ENCODE results near the gene UACA. TPM values are rescaled to one million over a fixed set of nuclear protein-coding genes. Genes with fewer than 3 reads are reported as not detected.

Gene UACA
- total RNA-seq, 4 donors from 2014 or later = 63.9 to 119 (median 92.4) TPM

DNA sequence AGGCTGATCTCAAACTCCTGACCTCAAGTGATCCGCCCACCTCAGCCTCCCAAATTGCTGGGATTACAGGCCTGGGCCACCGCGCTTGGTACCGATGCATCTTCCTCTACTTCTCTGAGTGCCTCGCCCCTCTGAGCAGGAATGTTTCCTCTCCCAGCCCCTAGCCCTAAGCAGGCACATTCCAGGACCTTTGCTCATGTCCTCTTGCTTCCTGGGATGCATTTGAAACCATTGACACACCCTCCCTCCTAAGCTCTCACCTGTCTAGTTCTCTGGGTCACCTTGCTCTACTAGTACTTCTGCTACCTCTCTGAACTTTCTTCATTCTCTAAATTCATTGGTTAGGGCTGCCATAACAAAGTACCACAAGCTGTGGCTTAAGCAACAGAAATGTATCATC, 17.9 kb upstream of the UACA start:
- no peaks in the 10 kb centered on the region for H3K36me3 ChIP-seq
- H3K4me1 ChIP-seq = no peaks in the 10 kb centered on the region
- no peak overlapping the region for H3K27ac ChIP-seq
- H3K4me3 ChIP-seq (replicated peaks in 1 of 3) = no peak overlapping the region
- intact Hi-C loops (cut with DNase I) = no loop called here
- TF ChIP-seq, protein P1, sequence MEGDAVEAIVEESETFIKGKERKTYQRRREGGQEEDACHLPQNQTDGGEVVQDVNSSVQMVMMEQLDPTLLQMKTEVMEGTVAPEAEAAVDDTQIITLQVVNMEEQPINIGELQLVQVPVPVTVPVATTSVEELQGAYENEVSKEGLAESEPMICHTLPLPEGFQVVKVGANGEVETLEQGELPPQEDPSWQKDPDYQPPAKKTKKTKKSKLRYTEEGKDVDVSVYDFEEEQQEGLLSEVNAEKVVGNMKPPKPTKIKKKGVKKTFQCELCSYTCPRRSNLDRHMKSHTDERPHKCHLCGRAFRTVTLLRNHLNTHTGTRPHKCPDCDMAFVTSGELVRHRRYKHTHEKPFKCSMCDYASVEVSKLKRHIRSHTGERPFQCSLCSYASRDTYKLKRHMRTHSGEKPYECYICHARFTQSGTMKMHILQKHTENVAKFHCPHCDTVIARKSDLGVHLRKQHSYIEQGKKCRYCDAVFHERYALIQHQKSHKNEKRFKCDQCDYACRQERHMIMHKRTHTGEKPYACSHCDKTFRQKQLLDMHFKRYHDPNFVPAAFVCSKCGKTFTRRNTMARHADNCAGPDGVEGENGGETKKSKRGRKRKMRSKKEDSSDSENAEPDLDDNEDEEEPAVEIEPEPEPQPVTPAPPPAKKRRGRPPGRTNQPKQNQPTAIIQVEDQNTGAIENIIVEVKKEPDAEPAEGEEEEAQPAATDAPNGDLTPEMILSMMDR (IDR thresholded peaks at IDR 0.05) = no peak
- TF ChIP-seq POLR2A (IDR thresholded peaks at IDR 0.05) = no peak
- H3K9me3 ChIP-seq = no peaks in the 10 kb centered on the region
- 94 to 96% methylated on average over 5 of the region's 5 CpGs for WGBS, 2 donors
- H3K27me3 ChIP-seq = no peaks in the 10 kb centered on the region
- no peak for DNase-seq

DNA sequence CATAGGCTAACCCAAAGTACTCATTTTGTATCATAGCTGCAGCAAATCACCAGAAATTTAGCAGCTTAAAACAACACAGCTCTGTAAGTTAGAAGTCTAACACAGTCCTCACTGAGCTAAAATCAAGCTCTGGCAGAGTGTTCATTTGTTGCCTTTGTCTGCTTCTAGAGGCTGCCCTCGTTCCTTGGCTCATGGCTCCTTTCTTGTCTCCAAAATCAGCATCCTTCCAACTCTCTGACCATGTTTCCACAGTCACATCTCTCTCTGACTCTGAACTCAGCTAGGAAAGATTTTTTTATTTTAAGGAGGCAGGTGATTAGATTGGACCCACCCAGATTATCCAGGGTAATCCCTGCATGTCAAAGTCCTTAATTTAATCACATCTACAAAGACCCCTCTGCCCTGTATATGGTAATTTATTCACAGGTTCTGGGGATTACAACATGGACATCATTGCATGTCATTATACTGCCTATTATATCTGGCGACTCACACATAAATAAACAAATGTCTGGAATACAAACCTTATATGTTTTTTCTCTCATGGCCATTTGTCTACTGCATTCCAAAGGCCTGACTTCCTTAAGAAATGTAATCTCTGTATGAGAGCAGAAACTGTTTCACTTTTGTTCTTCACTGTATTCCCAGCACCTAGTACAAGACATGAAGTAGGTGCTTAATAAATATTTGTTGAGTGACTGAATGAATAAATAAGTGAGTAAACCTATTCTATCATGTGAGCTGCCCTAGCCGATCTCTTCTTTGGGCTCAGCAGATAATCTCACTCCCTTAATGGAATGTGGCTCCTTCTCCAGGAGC, 15.1 kb upstream of the UACA start:
- Histone ChIP-seq H3K27me3 (no peaks in the 10 kb centered on the region), H3K4me1 (no peaks in the 10 kb centered on the region)
- 59 to 67% methylated on average over 3 of the region's 3 CpGs for WGBS, 2 donors

DNA sequence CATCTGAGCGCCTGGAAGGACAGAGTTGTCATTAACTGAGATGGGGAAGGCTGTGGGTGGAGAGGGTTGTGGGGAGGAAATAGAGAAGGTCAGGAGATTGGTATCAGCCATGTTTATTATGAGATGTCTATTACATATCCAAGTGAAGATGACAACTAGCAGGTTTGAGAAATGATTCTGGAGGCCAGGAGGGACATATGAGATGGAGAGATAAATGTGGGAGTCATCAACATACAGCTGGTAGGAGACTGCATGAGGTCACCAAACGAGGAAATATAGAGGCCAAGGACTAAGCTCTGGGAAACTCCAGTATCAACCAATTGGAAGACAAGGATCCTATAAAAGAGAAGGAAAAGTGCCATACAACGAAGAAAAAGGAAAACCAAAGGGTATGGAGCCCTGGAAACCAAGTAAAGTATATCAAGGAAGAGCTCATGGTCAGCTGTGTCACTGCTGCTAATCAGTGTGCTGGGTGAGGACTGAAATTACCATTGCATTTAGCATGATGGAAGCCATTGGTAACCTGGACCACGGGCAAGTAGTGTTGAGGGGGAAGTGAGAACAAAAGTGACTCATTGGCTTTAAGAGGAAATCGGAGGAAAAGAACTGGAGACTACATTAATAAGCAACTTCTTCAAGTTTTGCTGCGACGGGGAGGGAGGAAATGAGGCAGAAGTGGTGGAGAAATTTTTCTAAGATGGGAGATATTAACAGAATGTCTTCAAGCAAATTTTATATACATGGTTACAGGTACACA, 14.0 kb upstream of the UACA start:
- TF ChIP-seq POLR2A (IDR thresholded peaks at IDR 0.05) = no peak
- TF ChIP-seq, protein P1 (IDR thresholded peaks at IDR 0.05) = no peak
- 88 to 90% methylated on average over 7 of the region's 7 CpGs for WGBS, 2 donors
- H3K4me1 ChIP-seq = no peaks in the 10 kb centered on the region
- no peaks in the 10 kb centered on the region for H3K9me3 ChIP-seq
- no peak for DNase-seq
- no peaks in the 10 kb centered on the region for H3K27me3 ChIP-seq
- no peak overlapping the region for H3K4me3 ChIP-seq (replicated peaks in 1 of 3)
- no peak overlapping the region for H3K27ac ChIP-seq
- intact Hi-C loops (cut with DNase I) = no loop called here
- no peaks in the 10 kb centered on the region for H3K36me3 ChIP-seq

More for the DNA sequence above, 15.1 kb upstream of the UACA start:
- H3K4me3 ChIP-seq (replicated peaks in 1 of 3) = no peak overlapping the region
- intact Hi-C loops (cut with DNase I) = no loop called here
- H3K9me3 ChIP-seq = no peaks in the 10 kb centered on the region
- H3K36me3 ChIP-seq = no peaks in the 10 kb centered on the region
- no peak for DNase-seq
- no peak overlapping the region for H3K27ac ChIP-seq
- TF ChIP-seq, protein P1 (IDR thresholded peaks at IDR 0.05) = no peak
- TF ChIP-seq POLR2A (IDR thresholded peaks at IDR 0.05) = no peak

DNA sequence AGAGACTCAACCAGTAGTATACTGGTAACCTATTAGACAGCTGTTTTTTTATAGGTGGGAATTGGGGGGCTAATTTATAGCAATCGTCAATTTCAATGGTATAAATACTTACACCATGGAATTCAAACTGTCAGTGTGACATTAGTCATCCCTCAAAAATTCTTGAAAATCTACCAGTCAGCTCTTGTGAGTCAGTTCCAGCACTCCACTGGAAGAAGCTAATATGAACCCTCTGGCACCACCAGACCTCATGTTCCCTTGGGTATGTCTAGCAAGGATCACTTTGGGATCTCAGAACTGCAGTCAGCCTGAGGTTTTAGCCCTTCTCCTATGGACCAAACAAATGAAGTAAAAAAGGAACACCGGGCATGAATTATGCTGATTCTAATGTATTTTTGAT, 11.8 kb upstream of the UACA start:
- no peak for TF ChIP-seq POLR2A (IDR thresholded peaks at IDR 0.05)
- TF ChIP-seq, protein P1 (IDR thresholded peaks at IDR 0.05) = no peak
- H3K36me3 ChIP-seq = no peaks in the 10 kb centered on the region
- no peak overlapping the region for H3K4me3 ChIP-seq (replicated peaks in 1 of 3)
- H3K27ac ChIP-seq = no peak overlapping the region
- H3K4me1 ChIP-seq = peaks cover 13 to 17% of the 10 kb centered on the region in 2 donors
- H3K9me3 ChIP-seq = no peaks in the 10 kb centered on the region
- DNase-seq = no peak
- no peaks in the 10 kb centered on the region for H3K27me3 ChIP-seq
- intact Hi-C loops (cut with DNase I) = no loop called here
- WGBS, 2 donors = 86% methylated on average over 2 of the region's 2 CpGs

DNA sequence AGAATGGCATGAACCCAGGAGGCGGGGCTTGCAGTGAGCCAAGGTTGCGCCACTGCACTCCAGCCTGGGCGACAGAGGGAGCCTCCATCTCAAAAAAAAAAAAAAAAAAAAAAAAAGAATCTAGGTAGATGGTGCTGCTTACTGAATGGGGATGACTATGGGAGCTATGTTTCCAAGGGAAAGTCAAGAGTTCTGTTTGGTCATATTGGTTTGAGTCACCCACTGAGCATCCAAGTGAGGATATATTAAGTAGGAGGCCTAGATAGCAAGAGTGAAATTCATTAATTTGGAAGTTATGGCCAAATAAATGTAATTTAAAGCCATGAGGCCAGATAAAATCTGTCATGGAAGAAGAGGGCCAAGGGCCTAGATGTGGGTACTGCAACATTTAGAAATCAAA, 9.0 kb upstream of the UACA start:
- H3K36me3 ChIP-seq = no peaks in the 10 kb centered on the region
- WGBS, 2 donors = 95 to 98% methylated on average over 3 of the region's 3 CpGs
- no peak overlapping the region for H3K4me3 ChIP-seq (replicated peaks in 1 of 3)
- TF ChIP-seq, protein P1 (IDR thresholded peaks at IDR 0.05) = no peak
- no peak for TF ChIP-seq POLR2A (IDR thresholded peaks at IDR 0.05)
- no peak for DNase-seq
- no peaks in the 10 kb centered on the region for H3K27me3 ChIP-seq
- H3K4me1 ChIP-seq = peaks cover 25 to 36% of the 10 kb centered on the region in 2 donors
- intact Hi-C loops (cut with DNase I) = no loop called here
- H3K9me3 ChIP-seq = no peaks in the 10 kb centered on the region
- H3K27ac ChIP-seq = no peak overlapping the region

Data from thyroid gland (tissue), 4 donors.